GM21723 (cell line): ENCODE measurements around the gene RPGRIP1.
"Not testable (repeated sequence)": the region's sequence is repeated elsewhere in the genome, so short reads cannot be mapped to it uniquely, and the experiment has no call there.

Source experiments
- ATAC-seq: cut with Tn5 transposase; IDR thresholded peaks from one replicate; pipeline ENCODE4 v1.9.1; 2021; ENCODE audit warnings: mild to moderate bottlenecking, moderate library complexity; ENCODE audit not compliant: unreplicated experiment

The RPGRIP1 gene

DNA sequence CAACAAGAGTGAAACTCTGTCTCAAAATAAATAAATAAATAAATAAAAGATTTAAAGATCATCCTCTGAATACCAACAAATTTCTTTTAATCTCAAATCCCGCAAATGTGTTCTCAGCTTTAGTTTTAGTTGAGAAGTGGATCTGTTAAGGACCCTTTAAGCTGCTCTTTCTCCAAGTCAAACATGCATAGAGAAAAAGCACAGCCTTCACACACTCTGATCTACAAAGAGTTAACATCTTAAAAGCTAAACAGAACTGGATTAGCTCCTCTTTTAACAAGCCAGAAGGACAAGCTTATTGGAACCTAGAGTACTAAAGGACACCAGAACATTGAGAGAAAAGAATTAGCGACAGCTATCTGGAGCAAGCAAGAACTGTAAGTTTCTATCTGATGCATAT, at the start of gene RPGRIP1:
Gene RPGRIP1 (plus strand): TSS at position 301 of the 400 bp plus-strand sequence. CDS start 7,894 bp downstream, outside the sequence.
- no peak for ATAC-seq

DNA sequence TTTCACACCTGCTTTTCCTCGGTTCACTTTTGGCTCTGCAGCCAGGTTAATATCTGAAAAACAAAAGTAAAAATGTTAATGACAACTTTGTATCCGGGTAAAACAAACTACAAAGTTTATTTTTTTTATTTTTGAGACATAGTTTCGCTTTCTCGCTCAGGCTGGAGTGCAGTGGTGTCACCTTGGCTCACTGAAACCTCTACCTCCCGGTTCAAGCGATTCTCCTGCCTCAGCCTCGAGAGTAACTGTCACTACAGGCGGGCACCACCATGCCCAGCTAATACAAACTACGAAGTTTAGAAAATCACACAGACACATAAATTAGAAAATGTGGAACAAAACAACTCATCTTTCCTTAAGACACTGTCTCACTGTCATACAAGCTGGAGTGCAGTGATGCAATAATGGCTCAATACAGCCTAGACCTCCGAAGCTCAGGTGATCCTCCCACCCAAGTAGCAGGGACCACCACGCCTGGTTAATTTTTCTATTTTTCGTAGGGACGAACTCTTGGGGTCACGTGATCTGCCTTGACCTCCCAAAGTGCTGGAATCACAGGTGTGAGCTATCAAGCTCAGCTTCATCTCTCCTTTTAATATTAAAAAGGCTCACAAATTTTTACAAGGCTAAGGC, 48.7 kb upstream of the RPGRIP1 start:
- no peak for ATAC-seq

DNA sequence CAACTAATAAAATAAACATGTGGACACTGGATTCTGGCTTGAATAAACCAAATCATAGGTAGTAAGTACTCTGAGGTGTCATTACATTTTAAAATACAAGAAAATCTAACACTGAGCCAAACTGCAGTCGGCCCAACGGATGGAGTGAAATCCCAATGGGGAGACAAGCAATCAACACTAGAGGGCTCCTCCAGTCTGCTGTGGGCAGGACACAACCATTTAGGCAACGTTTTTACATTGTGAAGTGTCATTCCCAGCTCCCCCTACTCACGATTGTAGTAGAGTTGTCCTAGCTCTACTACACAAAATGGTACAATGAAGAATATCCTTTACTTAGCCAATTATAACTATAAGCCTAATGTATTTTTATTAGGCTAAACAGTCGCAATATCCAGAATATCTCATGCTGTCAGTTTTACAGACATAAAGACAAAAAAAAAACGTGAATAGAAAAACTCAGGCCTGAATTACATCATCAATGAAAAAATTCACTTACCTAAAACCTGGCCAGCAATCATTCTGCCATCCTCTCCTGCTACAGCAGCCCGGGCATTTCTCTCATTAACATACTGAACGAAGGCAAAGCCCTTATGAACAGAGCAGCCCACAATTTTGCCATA, 46.3 kb upstream of the RPGRIP1 start:
- no peak for ATAC-seq

DNA sequence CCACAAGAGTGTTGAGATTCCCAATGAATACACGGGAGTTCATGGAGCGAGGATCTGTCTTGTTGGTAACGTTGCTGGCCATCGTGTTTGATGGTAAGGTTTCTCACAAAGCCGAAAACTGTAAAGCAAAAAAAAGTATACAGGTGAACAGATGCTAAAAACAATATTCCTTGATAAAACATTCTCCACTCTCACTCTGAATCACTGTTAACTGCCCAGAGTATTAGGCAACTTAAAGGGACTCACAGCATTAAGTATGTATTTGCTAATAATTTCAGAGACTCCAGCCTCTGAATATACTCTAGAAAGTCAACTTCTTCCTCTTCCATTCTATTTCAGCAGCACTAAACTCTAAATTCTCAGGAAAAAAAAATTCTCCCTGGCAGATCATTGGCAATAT, 45.8 kb upstream of the RPGRIP1 start:
- ATAC-seq = no peak

DNA sequence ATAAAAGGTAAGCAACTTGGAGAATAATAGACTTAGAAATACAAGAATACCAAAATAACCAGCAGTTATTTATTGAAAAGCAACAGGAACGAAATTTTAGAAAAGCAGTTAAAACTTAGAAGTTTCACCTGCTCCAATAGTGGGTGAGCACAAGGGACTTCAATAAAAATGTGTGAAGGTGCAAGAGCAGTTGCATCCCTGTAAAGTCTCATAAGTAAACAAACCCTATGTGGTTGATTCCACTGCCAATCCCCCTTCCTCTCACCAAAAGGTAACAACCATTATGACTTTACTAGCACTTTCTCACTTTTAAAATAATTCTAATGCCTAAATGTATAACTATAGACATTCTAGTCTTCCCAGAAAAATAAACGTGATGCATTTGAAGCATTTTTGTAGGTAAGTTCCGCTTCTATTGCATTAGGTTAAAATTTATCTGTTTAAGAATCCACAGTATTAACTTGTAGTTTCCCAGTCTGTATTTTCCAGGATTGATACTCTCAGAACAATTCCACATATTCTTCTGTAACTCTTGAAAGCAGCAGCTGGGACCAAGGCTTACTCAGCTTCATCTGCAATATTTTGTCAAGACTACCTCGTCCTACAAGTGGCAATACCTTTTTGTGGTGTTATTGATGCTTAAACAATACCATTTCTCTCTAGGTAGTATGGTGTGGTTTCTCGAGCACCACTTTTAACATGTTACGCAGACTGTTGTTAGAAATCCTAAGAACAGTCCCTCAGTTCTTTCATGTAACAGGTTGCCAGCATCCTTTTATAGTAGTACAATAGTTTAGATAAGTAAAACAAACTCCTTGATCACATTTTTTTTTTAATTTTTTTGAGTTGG, 42.7 kb upstream of the RPGRIP1 start:
- ATAC-seq = no peak

DNA sequence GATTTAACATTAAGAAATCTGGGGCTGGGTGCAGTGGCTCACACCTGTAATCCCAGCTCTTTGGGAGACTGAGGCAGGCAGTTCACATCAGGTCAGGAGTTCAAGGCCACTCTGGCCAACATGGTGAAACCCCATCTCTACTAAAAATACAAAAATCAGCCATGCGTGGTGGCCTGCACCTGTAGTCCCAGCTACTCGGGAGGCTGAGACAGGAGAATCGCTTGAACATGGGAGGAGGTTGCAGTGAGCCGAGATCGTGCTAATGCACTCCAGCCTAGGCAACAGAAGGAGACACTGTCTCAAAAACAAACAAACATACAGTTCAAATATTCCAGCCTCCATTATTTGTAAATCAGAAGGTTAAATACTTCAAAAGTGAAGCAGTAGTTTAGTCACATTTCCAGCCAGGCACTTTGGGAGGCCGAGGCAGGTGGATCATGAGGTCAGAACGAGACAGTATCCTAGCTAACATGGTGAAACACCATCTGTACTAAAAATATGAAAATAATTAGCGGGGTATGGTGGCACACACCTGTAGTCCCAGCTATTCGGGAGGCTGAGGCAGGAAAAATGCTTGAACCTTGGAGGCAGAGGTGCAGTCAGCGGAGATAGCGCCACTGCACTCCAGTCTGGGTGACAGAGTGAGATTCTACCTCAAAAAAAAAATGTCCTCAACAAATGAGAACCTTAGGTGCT, 40.9 kb upstream of the RPGRIP1 start:
- no peak for ATAC-seq

DNA sequence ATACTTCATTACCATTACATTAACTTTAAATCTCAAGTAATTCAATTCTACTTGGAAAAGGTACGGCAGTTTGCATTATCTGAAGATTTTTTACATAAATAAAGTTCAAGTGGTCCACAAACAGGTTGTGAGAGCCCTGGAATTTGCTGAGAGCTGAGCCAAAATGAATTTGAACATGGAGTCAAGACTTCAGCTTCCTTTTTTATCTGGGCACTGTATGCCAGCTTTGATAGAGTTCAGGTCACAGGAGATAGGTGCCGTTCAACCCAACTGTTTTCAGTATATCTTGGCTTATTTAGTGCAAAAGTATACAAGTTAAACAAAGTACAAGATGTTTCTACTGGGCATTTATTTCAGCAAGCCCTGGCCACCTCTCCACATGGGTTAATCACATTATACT, 39.5 kb upstream of the RPGRIP1 start:
- ATAC-seq = no peak

DNA sequence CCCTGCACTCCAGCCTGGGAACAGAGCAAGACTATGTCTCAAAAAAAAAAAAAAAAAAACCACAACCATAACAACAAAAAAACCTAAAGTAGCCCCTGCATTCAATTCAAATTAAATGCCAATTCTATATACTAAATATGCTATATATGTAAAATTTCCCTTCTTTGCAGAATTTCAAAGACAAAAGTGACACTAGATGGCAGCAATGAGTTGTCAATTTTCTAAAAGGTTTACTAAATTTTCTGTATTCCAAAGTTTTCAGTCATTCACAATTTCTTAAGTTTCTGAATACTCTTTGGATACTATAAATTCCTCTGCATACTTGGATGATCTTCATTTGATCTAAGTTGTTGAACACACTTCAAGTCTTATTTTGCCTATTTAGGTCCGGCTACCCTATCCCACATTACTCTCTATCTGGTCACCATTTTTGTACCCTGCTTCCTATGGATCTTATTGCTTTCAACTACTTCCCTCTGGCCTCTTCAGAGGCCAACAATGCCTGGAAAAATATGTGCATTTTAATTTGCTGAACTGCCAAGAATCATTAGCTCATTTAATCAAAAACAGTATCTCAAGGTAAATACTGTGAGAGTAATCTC, 38.6 kb upstream of the RPGRIP1 start:
- no peak for ATAC-seq

DNA sequence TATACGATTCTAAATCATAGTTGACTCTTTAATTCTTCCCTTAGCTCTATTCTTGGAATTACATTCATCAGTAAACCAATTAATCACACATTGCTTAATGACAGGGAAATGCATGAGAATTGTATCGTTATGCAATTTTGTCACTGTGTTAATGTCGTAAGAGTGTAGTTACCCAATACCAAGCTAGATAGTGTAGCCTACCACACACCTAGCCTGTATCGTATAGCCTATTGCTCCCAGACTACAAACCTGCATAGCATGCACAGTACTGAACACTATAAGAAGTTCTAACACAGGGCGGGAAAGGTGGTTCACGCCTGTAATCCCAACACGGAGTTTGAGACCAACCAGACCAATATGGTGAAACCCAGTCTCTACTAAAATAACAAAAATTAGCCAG, 35.3 kb upstream of the RPGRIP1 start:
- no peak for ATAC-seq

DNA sequence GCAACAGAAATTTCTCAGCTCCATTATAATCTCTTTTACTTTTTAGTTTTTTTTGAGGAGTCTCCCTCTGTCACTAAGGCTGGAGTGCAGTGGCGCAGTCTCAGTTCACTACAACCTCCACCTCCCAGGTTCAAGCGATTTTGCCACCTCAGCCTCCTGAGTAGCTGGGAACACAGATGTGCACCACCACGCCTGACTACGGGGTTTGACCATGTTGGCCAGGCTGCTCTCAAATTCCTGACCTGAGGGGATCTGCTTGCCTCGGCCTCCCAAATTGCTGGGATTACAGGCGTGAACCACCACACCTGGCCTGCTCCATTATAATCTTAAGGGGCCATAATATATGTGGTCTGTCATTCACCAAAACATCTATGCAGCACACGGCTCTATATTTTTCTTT, 34.1 kb upstream of the RPGRIP1 start:
- ATAC-seq = no peak

DNA sequence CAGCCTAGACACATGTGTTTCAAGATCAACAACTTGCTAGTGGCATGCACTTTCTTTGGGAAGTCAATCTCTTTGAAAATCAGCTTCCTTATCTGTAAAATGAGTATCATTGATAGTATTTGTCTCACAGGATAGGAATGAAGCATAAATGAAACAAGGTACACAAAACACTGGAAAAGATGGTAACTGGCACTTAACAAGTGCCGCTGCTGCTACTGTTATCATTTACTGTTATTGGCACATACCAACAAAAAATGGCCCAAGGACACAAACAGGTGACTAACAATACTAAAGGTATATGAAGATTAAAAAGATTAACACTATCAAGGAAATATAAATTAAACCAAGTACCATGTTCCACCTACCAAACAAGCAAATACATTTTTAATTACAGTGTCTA, 31.5 kb upstream of the RPGRIP1 start:
- no peak for ATAC-seq

DNA sequence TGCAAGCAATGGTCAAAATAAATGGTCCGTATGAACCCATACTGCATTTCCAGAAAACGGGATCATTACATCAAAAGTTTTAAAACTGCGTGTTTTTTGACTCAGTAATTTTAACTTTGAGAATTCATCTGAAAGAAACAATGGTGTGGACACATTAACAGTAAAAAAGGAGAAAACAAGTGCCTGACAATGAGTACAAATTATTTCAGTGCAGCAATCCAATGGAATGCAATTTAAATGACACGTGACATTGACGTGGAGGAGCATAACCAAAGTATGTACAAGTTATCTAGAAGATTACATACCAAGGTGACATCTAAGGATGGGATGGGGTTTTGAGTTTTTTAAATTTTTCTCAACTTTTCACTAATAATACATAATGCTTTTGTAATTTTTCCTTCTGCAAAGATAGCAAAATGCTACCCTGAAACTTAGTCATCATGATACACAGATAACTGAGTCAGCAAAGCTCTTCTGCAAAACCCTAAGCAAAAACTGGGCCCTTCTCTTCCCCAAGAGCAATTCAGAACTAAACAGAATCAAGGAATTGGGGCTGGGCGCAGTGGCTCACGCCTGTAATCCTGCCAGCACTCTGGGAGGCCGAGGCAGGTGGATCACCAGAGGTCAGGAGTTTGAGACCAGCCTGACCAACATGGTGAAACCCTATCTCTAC, 31.0 kb upstream of the RPGRIP1 start:
- ATAC-seq = no peak

DNA sequence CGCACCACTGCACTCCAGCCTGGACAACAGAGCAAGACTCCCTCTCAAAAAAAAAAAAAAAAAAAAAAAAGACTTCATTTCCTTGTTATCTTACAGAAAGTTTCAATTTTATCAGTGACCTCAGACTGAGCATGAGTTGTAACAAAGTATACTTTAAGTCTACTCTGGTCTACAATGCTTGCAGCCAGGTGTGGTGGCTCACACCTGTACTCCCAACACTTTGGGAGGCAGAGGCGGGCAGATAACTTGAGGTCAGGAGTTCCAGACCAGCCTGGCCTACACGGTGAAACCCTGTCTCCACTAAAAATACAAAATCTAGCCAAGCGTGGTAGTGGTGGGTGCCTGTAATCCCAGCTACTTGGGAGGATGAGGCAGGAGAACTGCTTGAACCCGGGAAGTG, 28.7 kb upstream of the RPGRIP1 start:
- no peak for ATAC-seq

DNA sequence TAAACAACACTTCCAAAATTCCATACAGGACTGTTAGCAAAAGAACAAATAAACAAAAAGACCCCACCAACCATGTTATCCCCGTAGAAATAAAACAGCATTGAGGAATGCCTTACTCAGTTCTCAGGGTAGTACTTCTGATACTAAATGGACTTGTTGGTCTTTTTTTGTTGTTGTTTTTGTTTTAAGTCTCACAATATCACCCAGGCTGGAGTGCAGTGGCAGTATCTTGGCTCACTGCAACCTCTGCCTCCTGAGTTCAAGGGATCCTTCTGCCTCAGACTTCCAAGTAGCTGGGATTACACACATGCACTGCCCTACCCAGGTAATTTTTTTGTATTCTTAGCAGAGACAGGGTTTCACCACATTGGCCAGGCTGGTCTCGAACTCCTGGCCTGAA, 27.7 kb upstream of the RPGRIP1 start:
- ATAC-seq = no peak

DNA sequence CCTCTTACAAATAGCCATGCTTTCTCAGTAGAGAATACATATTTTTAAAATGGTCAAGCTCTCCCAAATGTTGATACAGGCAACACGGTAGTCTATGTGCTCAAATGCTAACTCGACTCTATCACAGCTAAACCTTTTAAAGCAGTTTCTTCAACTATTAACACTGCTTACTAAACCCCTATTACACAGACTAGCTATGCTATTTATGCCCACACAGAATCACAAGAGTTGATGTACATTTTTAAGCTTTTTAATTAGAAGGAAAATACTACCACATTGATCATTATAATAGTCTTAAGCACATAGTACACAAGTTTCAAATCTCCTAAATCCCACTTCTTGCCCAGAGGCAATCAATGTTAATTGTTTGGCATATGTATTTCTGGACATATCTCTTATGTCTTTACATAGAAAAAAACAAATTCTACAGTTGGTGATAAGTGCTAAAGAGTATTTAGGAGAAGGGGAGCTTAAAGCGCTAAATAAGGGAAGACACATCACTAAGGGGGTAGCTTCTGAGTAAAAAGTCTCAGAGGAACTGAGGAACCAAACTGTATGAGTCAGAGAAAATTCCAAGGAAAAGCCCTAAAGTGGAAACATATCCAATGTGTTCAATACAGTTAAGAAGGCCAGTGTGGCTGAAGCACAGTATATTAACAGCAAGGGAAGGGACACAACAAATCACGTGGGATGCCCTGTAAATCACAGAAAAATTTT, 24.3 kb upstream of the RPGRIP1 start:
- no peak for ATAC-seq

DNA sequence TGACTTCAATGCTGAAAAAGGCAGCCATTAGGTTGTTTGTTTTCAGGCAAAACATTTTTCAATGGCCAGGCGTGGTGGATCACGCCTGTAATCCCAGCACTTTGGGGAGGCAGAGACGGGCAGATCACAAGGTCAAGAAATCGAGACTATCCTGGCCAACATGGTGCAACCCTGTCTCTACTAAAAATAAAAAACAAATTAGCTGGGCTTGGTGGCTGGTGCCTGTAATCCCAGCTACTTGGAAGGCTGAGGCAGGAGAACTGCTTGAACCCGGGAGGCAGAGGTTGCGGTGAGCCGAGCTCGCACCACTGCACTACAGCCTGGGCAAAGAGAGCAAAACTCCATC, 23.8 kb upstream of the RPGRIP1 start:
- ATAC-seq = not testable (repeated sequence)

DNA sequence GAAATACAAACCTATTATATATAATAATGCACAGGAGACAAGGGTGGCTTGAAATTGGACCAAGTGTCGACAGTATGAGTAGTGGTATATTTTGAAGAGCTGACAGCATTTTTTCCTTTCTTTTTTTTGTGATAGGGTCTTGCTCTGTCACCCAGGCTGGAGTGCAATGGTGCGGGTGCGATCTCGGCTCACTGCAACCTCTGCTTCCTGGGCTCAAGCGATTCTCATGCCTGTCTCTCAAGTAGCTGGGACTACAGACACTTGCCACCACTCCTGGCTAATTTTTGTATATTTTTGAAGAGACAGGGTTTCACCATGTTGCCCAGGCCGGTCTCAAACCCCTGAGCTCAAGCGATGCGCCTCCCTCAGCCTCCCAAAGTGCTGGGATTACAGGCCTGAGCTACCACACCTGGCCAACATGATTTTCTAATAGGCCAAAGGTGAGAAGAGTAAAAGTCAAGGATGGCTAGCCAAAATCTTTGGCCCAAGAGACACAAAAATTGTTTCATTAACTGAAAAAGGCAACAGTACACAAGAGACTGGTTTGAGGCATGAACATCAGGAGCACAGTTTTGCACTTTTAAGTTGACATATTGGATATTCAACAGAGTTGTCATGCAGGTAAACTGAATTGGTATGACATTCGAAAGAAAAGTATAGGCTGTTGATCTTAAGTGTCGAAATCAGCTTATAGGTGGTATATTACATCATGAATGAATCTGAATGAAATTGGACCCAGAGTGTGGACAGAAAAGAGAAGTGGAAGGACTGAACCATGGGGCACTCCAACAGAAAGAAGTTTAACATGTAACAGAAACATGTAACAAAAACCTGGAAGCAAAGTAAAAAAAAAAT, 23.1 kb upstream of the RPGRIP1 start:
- ATAC-seq = no peak

DNA sequence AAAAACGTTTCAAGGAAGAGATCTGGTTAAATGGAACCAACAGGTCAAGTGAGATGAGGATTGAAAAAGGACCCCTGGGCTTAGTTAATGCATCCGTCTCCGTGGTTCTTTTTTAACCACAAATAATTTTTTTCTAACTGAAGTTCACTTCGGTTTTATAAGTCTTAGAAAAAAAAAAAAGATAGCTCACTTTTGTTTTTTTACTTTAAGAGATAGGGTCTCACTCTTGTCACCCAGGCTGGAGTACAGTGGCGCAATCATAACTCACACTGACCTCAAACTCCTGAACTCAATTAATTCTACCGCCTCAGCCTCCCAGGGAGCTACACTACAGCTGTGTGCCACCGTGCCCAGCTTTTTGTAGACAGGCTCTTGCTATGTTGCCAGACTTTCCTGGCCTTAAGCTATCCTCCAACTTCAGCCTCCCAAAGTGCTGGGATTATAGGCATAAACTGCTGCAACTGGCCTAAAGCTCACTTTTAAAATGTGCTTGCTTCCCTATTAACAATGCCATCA, 22.4 kb upstream of the RPGRIP1 start:
- no peak for ATAC-seq
